Mucosa of descending colon (tissue), 3 donors: ENCODE results near the gene TBC1D4. TPM values are rescaled to one million over a fixed set of nuclear protein-coding genes. Genes with fewer than 3 reads are reported as not detected.
"Not testable (repeated sequence)": the region's sequence is repeated elsewhere in the genome, so short reads cannot be mapped to it uniquely, and the experiment has no call there.

Experiments
- ATAC-seq: fragments of 200-7000 bp; cut with Tn5 transposase; one replicate; pipeline ENCODE4 v1.9.1; 2020; ENCODE audit warnings: mild to moderate bottlenecking, moderate library complexity
- DNase-seq, 3 donors: peaks; one replicate each; pipeline ENCODE4 v3.0.0-alpha.2; 2020
- H3K36me3 ChIP-seq: fragments of 200-600 bp; one replicate; pipeline ENCODE4 v1.8.0; 2021; ENCODE audit warnings: low read depth, mild to moderate bottlenecking
- H3K4me1 ChIP-seq: fragments of 200-600 bp; one replicate; pipeline ENCODE4 v1.8.0; 2021; ENCODE audit warnings: low read depth, mild to moderate bottlenecking
- H3K4me3 ChIP-seq: fragments of 200-600 bp; one replicate; pipeline ENCODE4 v1.8.0; 2021; ENCODE audit warnings: mild to moderate bottlenecking
- H3K9me3 ChIP-seq: fragments of 200-600 bp; one replicate; pipeline ENCODE4 v1.8.0; 2021; ENCODE audit warnings: mild to moderate bottlenecking
- intact Hi-C, 2 donors: fragments of 100-400 bp; cut with DNase I in 1 of 2; cut with micrococcal nuclease in 1 of 2; formaldehyde crosslinking; loops; one replicate each; pipeline versions ENCODE4 v1.11.0 to v1.11.1; 2022; cut with DNase I, micrococcal nuclease
- total RNA-seq, 3 donors: library from RNA; stranded (reverse); fragmentation: NEBNext Ultra II Directional in 2 of 3; extraction: Animal tissue kit (Norgen Biotek cat#: 25700) in 2 of 3; gene quantifications; one replicate each; pipeline versions ENCODE4 v1.2.1 to v1.2.4, GENCODE V29; 2021 to 2023
- TF ChIP-seq, protein P1 (sequence below): fragments of 200-600 bp; IDR thresholded peaks from one replicate; pipeline ENCODE4 v1.8.0; 2022; ENCODE audit warnings: antibody characterized with exemption, mild to moderate bottlenecking
- donor health status: DM: no; HTN: no; CAD: no; lungs with moderate emphysema.
- donor health status: DM: no; HTN: no; CAD: no.
- donor health status: DM: no; HTN: yes; CAD: no.

Gene TBC1D4
- total RNA-seq, 3 donors from 2014 or later = 13.4 to 24.6 (median 13.8) TPM

DNA sequence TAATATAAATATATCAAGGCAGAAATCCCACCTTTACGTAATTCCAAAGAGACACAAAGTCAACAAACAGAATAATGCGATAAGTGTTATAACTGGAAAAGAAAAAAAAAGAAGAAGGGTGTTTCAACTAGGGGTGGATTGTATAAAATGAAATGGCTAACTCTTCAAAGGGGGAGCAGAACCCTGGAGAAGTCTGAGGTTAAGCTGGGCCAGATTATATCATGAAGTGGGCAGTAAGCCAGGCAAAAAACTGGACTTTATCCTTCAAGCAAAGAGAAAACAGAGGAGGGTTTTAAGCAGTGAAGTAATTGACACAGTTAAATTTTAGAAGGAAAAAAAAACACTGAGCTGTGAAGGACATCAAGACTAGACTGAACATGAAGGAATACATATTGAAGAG is 41.9 kb downstream of the TBC1D4 start:
- Histone ChIP-seq H3K4me1 (peaks cover 17% of the 10 kb centered on the region), H3K36me3 (no peaks in the 10 kb centered on the region), H3K4me3 (no peak overlapping the region), H3K9me3 (no peaks in the 10 kb centered on the region)
- peak; percentile 65 for ATAC-seq
- intact Hi-C loops = no loop called here
- TF ChIP-seq, protein P1, sequence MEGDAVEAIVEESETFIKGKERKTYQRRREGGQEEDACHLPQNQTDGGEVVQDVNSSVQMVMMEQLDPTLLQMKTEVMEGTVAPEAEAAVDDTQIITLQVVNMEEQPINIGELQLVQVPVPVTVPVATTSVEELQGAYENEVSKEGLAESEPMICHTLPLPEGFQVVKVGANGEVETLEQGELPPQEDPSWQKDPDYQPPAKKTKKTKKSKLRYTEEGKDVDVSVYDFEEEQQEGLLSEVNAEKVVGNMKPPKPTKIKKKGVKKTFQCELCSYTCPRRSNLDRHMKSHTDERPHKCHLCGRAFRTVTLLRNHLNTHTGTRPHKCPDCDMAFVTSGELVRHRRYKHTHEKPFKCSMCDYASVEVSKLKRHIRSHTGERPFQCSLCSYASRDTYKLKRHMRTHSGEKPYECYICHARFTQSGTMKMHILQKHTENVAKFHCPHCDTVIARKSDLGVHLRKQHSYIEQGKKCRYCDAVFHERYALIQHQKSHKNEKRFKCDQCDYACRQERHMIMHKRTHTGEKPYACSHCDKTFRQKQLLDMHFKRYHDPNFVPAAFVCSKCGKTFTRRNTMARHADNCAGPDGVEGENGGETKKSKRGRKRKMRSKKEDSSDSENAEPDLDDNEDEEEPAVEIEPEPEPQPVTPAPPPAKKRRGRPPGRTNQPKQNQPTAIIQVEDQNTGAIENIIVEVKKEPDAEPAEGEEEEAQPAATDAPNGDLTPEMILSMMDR = no peak
- peak in 1 of 3 donors; percentile 82 for DNase-seq

DNA sequence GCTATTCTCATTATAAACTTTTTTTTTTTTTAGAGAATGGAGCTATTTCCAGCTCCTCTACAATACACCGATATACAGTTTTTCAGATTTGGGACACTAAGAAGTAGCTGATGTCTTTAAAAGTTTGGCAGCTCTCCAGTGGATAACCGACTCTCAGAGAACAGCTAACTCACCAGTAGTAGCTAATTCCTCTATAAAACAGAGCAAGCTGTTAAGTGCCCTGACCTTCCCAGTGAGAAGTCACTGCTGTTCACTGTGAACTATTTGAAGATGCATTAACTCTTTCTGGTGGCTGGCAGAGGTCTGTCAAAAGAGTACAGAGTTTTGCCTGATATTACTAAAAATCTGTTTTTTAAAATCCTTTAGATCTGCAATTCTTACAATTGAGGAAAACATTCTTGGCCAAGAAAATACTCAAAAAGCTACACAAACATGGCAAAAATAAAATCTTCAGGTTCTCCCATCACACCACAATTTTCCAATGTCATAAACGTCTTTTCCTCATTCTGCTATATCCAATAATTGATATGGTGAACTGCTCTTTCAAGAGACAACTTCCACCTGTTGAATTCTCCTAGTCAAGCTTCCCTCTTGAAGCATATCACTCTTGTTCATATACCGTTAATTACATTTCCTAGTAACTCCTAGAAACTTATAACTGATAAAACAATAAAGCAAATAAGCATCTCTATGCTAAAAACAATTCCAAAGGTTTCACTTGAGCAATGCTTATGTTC is 44.2 kb downstream of the TBC1D4 start:
- intact Hi-C loops = no loop called here
- TF ChIP-seq, protein P1 = no peak

DNA sequence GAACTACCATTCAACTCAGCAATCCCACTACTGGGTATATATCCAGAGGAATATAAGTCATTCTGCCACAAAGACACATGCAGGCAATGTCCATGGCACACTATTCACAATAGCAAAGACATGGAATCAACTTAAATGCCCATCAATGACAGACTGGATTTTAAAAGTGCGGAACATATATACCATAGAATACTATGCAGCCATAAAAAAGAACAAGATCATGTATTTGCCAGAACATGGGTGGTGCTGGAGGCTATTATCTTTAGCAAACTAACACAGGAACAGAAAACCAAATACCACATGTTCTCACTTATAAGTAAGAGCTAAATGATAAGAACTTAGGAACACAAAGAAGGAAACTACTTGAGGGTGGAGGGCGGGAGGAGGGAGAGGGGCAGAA is 47.8 kb downstream of the TBC1D4 start:
- H3K9me3 ChIP-seq, H3K4me3 ChIP-seq, H3K36me3 ChIP-seq, intact Hi-C loops, H3K4me1 ChIP-seq, ATAC-seq, DNase-seq: not testable (repeated sequence)

More for the DNA sequence above, 44.2 kb downstream of the TBC1D4 start:
- ATAC-seq (peak; percentile 59), DNase-seq (no peak)
- Histone ChIP-seq H3K4me1 (peaks cover 14% of the 10 kb centered on the region), H3K9me3 (no peaks in the 10 kb centered on the region), H3K4me3 (no peak overlapping the region), H3K36me3 (no peaks in the 10 kb centered on the region)

DNA sequence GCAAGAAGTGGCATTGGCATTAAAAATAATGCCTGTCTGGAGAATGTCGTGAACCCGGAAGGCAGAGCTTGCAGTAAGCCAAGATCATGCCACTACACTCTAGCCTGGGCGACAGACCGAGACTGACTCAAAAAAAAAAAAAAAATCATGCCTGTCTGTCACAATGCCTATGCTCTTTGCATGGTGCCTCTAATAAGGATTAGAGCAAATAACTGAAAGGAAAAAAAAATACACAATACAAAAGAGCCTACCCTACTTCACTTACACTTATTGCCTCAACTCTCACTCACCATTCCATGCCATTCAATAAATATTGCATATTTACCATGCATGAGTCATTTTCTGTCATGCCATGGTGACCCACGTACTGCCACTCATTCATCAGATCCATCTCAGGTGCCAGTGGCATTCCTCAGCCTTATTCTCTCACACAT is 49.1 kb downstream of the TBC1D4 start:
- DNase-seq = no peak
- H3K4me3 ChIP-seq = no peak overlapping the region
- H3K9me3 ChIP-seq = no peaks in the 10 kb centered on the region
- TF ChIP-seq, protein P1 = no peak
- intact Hi-C loops = no loop called here
- H3K36me3 ChIP-seq = no peaks in the 10 kb centered on the region
- peak; percentile 75 for ATAC-seq
- no peaks in the 10 kb centered on the region for H3K4me1 ChIP-seq

DNA sequence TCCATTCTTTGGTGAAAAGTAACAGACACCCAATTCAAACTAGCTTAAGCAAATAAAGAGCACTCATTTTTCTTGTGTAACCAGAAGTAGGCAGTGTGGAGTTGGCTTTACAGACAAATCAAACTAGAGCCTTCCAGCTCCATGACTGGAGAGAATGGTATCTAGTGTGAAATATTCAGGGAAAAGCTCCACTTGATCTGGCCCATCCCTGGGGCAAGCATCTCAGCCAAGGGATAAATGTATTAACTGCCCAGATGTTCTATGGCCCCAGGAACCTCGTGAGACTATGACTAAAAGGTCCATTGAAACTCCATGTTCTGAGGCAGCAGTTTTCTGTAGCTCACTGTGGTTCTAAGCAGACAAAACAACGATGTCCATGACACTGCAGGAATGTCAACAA is 49.9 kb downstream of the TBC1D4 start:
- intact Hi-C loops = no loop called here
- TF ChIP-seq, protein P1 = no peak
- Histone ChIP-seq H3K9me3 (no peaks in the 10 kb centered on the region), H3K4me1 (no peaks in the 10 kb centered on the region), H3K4me3 (no peak overlapping the region), H3K36me3 (no peaks in the 10 kb centered on the region)
- no peak for DNase-seq
- peak; percentile 70 for ATAC-seq

DNA sequence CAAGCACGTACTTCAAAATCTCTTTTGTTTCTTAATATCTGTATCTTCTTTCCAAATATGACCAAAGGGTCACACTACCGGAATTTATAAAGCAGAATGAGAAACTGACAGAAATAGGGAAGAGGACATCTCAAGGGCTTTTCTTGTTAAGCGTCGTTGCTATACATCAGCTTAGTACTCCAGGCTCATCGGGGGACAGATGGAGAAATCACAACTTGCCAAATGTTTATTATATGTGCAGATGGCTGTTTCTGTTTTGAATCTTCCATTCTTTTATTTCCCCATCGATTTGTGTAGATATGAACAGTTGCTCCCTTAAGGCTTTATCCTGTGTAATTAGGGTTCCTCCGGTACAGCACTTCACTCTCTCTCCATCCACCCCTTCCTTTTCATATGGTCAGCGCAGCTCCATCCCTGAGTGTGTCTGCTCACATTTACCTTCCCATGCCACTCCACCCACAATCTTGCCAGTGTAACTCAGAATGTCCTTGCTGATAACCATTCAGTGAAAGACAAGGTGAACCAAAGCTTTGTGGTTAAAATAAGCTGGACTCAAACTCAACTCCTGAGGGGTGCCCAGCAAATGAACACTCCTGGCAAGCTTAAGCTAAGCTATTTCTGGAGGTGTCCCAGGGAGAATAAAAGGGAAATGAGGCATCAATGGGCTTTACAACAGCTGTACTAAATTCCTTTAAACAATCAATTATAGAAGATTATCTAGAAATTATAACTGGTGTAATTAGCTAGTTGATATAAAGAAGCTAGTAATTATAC is 51.3 kb downstream of the TBC1D4 start:
- TF ChIP-seq, protein P1 = no peak
- Histone ChIP-seq H3K4me1 (no peaks in the 10 kb centered on the region), H3K4me3 (no peak overlapping the region), H3K9me3 (no peaks in the 10 kb centered on the region), H3K36me3 (no peaks in the 10 kb centered on the region)
- ATAC-seq (no peak), DNase-seq (no peak)
- intact Hi-C loops = no loop called here
